Effector memory CD4-positive, alpha-beta T cell (primary cell): ENCODE results near the gene FAF2.

Experiments used
- DNase-seq, 3 donors: peaks; one replicate each; pipeline ENCODE4 v3.0.0-alpha.2; 2020
- H3K27ac ChIP-seq: 2 replicates; pipeline ENCODE4 v1.7.0; 2013; ENCODE audit warnings: mild to moderate bottlenecking, low read length, moderate library complexity; ENCODE audit not compliant: insufficient read depth, poor library complexity, severe bottlenecking
- H3K27me3 ChIP-seq: replicated peaks from 2 replicates; pipeline ENCODE4 v1.7.0; 2013; ENCODE audit warnings: mild to moderate bottlenecking, low read length; ENCODE audit not compliant: insufficient read depth, control insufficient read depth, poor library complexity, severe bottlenecking
- H3K36me3 ChIP-seq: 2 replicates; pipeline ENCODE4 v1.7.0; 2013; ENCODE audit warnings: mild to moderate bottlenecking, low read length, moderate library complexity; ENCODE audit not compliant: control insufficient read depth, insufficient read depth
- H3K4me1 ChIP-seq: 2 replicates; pipeline ENCODE4 v1.7.0; 2013; ENCODE audit warnings: low read length, mild to moderate bottlenecking; ENCODE audit not compliant: control insufficient read depth, insufficient read depth, poor library complexity, severe bottlenecking
- H3K4me3 ChIP-seq: 2 replicates; pipeline ENCODE4 v1.7.0; 2013; ENCODE audit warnings: low read length, low read depth, mild to moderate bottlenecking; ENCODE audit not compliant: insufficient read depth, poor library complexity, severe bottlenecking
- H3K9me3 ChIP-seq: 2 replicates; pipeline ENCODE4 v1.7.0; 2013; ENCODE audit warnings: mild to moderate bottlenecking, low read length, moderate library complexity; ENCODE audit not compliant: control insufficient read depth

FAF2 gene

GRCh38 chr5:176528301-176528700, 80.1 kb downstream of the FAF2 start:
- Histone ChIP-seq H3K4me3 (no peak overlapping the region), H3K9me3 (no peaks in the 10 kb centered on the region), H3K36me3 (peaks cover 45% of the 10 kb centered on the region), H3K27me3 (no peaks in the 10 kb centered on the region), H3K4me1 (peaks cover 42% of the 10 kb centered on the region), H3K27ac (no peak overlapping the region)
- no peak for DNase-seq

DNA sequence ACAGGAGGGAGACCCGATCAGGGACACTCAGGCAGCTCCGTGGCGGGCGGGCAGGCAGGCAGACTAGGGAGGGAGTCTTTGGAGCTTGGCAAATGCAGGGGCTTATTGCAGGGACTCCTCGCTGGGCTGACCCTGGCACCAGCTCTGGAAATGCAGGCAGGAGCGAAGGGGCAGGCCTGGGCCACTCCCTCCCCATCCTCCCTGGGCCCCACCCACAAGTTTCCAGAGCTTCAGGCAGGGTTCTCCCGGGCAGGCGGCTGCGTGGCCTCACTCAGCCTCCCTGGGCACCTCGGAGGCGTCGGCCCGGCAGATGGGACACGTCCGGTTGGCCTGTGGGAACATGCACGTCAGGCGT, 80.6 kb downstream of the FAF2 start:
- peaks cover 45% of the 10 kb centered on the region for H3K36me3 ChIP-seq
- peaks cover 46% of the 10 kb centered on the region for H3K4me1 ChIP-seq
- H3K9me3 ChIP-seq, result no peaks in the 10 kb centered on the region
- H3K4me3 ChIP-seq, result no peak overlapping the region
- no peak for DNase-seq
- H3K27ac ChIP-seq, result no peak overlapping the region
- H3K27me3 ChIP-seq, result no peaks in the 10 kb centered on the region

DNA sequence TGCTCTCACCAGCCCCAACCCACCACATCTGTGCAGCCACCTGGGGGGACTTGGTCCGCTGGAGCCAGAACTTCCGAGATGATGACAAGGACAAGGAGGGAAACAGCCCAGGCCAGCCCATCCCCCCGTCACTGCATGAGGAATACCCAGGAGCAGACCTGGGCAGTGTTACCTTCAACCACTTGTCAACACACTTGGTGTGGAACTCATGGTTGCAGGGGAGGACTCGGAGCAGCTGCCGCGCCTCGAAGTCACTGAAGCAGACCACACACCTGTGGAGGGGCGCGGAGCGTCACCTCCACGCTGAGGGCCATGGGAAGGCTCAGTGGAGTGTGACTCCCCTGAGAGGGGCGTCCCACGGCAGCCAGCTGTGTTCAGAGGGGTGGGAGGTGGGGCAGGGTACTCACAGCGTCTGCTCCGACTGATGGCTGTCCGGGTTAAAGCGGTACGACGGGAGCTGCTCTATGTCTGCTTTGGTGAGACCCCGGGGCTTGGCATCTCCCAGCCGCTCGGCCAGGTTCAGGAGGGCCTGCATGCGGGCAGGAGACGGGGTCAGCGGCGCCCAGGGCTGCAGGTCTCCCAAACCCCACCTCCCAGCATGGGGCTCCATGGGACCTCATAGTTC, 81.0 kb downstream of the FAF2 start:
- Histone ChIP-seq H3K27me3 (no peaks in the 10 kb centered on the region), H3K4me1 (peaks cover 51% of the 10 kb centered on the region), H3K4me3 (no peak overlapping the region), H3K9me3 (no peaks in the 10 kb centered on the region), H3K36me3 (peaks cover 45% of the 10 kb centered on the region), H3K27ac (peak overlapping the region; percentile 57)
- DNase-seq, result no peak

GRCh38 chr5:176529741-176530141, 81.6 kb downstream of the FAF2 start:
- Histone ChIP-seq H3K4me1 (peaks cover 56% of the 10 kb centered on the region), H3K9me3 (no peaks in the 10 kb centered on the region), H3K27ac (peak overlapping the region; percentile 57), H3K4me3 (no peak overlapping the region), H3K27me3 (no peaks in the 10 kb centered on the region), H3K36me3 (peaks cover 45% of the 10 kb centered on the region)
- DNase-seq, result peak; percentile 57 to 63 (median 62)

GRCh38 chr5:176530393-176530982, 82.3 kb downstream of the FAF2 start:
- peak overlapping the region; percentile 13 for H3K4me3 ChIP-seq
- no peak for DNase-seq

DNA sequence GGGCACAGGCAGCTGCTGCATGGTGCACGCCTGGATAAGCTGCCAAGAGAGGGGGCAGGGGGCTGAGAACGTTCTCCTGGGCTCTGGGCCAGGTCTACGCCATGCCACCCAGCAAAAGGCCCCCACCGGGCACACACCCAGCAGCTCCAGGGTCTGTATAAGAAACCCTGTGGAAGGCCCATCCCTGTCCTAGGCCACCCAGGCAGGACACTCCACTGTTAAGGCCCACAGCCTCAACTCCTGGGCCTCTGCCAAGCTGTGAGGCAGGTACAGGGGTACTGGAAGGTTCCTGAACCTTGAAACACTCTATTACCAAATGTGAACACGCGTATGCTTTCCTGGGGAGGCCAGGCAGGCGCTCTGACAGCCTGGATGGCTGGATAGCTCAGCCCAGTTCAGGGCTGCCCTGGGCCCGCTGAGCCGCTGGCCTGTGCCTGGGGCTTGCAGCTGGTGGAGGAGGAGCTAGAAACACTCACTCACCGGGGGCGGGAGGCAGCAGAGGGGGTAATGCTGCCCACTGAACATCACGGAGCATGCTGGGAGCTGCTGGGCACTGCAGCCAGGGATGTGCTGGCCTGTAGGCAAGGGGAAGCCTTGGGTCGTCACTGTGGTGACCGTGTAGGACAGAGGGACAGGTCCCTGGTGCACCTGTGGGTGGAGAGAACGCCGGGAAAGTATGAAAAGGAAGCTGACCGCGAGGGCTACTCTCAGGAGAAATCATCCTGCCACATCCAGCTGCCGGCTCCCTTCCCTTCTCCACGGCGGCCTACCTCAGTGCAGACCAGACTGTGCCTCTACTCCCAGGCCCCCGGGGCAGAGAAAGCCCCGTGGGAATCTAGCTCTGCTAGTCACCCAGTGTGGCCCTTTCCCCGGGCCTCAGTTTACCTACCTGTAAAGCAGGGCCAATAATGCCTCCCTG, 83.1 kb downstream of the FAF2 start:
- peak overlapping the region; percentile 52 for H3K27ac ChIP-seq
- no peak for DNase-seq
- peaks cover 65% of the 10 kb centered on the region for H3K4me1 ChIP-seq
- H3K9me3 ChIP-seq, result no peaks in the 10 kb centered on the region
- no peaks in the 10 kb centered on the region for H3K27me3 ChIP-seq
- no peak overlapping the region for H3K4me3 ChIP-seq
- peaks cover 45% of the 10 kb centered on the region for H3K36me3 ChIP-seq

More at GRCh38 chr5:176530393-176530982, 82.3 kb downstream of the FAF2 start:
- Histone ChIP-seq H3K27ac (peak overlapping the region; percentile 52), H3K27me3 (no peaks in the 10 kb centered on the region), H3K9me3 (no peaks in the 10 kb centered on the region), H3K36me3 (peaks cover 45% of the 10 kb centered on the region), H3K4me1 (peaks cover 64% of the 10 kb centered on the region)

- Histone ChIP-seq H3K4me3 (peak overlapping the region; percentile 4), H3K4me1 (peaks cover 65% of the 10 kb centered on the region), H3K36me3 (peaks cover 45% of the 10 kb centered on the region), H3K27ac (peak overlapping the region; percentile 52), H3K9me3 (no peaks in the 10 kb centered on the region), H3K27me3 (no peaks in the 10 kb centered on the region)
- no peak for DNase-seq
Measured at GRCh38 chr5:176531902-176532493, 83.8 kb downstream of the FAF2 start.

- H3K36me3 ChIP-seq, result peaks cover 38% of the 10 kb centered on the region
- H3K4me1 ChIP-seq, result peaks cover 65% of the 10 kb centered on the region
- H3K9me3 ChIP-seq, result no peaks in the 10 kb centered on the region
- no peaks in the 10 kb centered on the region for H3K27me3 ChIP-seq
- no peak for DNase-seq
- H3K4me3 ChIP-seq, result peak overlapping the region; percentile 95
- H3K27ac ChIP-seq, result peak overlapping the region; percentile 100
Measured at GRCh38 chr5:176532795-176533194, 84.6 kb downstream of the FAF2 start.

GRCh38 chr5:176533390-176533789, 85.2 kb downstream of the FAF2 start:
- H3K9me3 ChIP-seq, result no peaks in the 10 kb centered on the region
- no peak for DNase-seq
- peak overlapping the region; percentile 100 for H3K27ac ChIP-seq
- no peaks in the 10 kb centered on the region for H3K27me3 ChIP-seq
- H3K36me3 ChIP-seq, result peaks cover 32% of the 10 kb centered on the region
- H3K4me1 ChIP-seq, result peaks cover 70% of the 10 kb centered on the region
- peak overlapping the region; percentile 95 for H3K4me3 ChIP-seq
